Measurements from ENCODE around the gene NEURL1B.

DNA sequence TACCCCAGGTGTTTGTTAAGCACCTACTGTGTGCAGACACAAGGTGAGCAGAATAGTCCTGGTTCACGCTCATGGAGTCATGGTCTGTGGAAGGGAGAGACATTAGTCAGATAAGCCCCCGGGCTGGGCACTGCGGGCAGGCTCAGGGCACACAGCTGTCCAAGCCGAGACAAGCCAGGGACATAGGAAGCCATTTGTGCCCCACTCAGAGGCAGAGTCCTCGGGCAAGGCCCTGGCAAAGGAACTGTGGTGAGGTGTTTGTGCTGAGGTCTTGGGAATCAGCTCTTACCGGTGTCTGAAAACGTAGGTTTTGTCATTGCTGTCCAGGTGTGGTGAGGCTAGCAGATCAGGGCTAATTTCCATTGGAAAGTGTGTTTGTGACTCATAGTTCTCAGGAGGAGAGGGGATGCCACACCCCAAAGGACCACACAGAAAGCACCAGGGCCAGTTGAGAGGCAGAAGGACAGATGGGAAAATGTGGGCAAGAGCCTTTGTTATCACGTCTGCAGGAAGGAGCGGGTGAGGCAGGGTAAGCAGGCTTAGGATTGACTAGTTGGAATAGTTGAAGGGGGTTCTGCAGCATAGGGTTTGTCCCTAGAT lies 46.1 kb upstream of the NEURL1B start:
- TF ChIP-seq CTCF (conservative IDR thresholded peaks at IDR 0.05 in 1 of 2, IDR thresholded peaks at IDR 0.05 in 1 of 2; ENCODE audit: extremely low read depth in 1 of 2, insufficient read depth in 1 of 2, low read depth in 1 of 2, low read length in 2 of 2) (no peak), EZH2 (IDR thresholded peaks at IDR 0.05; ENCODE audit: borderline replicate concordance, low read length) (no peak)
